ENCODE results near the gene RBPJ.

Gene RBPJ

GRCh38 chr4:26362745-26363439 lies 42.1 kb downstream of the RBPJ start:
- Histone ChIP-seq H3K9ac (ENCODE audit: low read length) (no peak overlapping the region), H3K4me1 (ENCODE audit: control insufficient read depth, insufficient read depth, low read length) (peaks cover 32% of the 10 kb centered on the region), H3K27me3 (replicated peaks; ENCODE audit: control insufficient read depth, insufficient read depth, low read length) (no peaks in the 10 kb centered on the region), H3K9me3 (ENCODE audit: control insufficient read depth, low read length) (no peaks in the 10 kb centered on the region), H3K36me3 (ENCODE audit: control insufficient read depth, insufficient read depth, low read length, severe bottlenecking) (no peaks in the 10 kb centered on the region), H3K4me3 (ENCODE audit: low read length) (no peak overlapping the region)
- peak; percentile 33 for DNase-seq (ENCODE audit: low read depth)

GRCh38 chr4:26365537-26366150 lies 44.8 kb downstream of the RBPJ start:
- H3K27me3 ChIP-seq (replicated peaks; ENCODE audit: control insufficient read depth, insufficient read depth, low read length), result no peaks in the 10 kb centered on the region
- H3K36me3 ChIP-seq (ENCODE audit: control insufficient read depth, insufficient read depth, low read length, severe bottlenecking), result no peaks in the 10 kb centered on the region
- H3K9ac ChIP-seq (ENCODE audit: low read length), result no peak overlapping the region
- H3K4me3 ChIP-seq (ENCODE audit: low read length), result no peak overlapping the region
- H3K4me1 ChIP-seq (ENCODE audit: control insufficient read depth, insufficient read depth, low read length), result peaks cover 59% of the 10 kb centered on the region
- no peaks in the 10 kb centered on the region for H3K9me3 ChIP-seq (ENCODE audit: control insufficient read depth, low read length)
- DNase-seq (ENCODE audit: low read depth), result no peak

DNA sequence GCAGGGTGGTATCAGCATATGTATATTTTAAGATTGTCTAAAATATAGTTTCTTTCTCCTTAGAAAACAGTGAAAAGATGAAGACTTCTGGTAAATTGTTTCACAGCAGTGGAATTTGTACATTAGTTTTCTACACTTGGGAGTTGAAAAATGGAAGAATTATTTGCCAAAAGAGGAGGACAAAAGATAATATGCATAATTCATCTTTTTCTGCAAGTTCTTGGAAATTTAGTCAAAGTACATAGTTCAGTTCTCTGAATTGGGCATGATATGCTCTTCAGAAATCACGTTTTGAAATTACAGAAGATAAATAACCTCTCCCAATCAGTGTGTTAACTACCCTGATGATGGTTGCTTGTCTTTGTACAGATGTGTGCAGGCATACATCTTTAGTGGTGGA lies 47.0 kb downstream of the RBPJ start:
- peaks cover 49% of the 10 kb centered on the region for H3K4me1 ChIP-seq (ENCODE audit: control insufficient read depth, insufficient read depth, low read length)
- no peak for DNase-seq (ENCODE audit: low read depth)
- H3K4me3 ChIP-seq (ENCODE audit: low read length), result peak overlapping the region; percentile 36
- no peaks in the 10 kb centered on the region for H3K36me3 ChIP-seq (ENCODE audit: control insufficient read depth, insufficient read depth, low read length, severe bottlenecking)
- H3K27me3 ChIP-seq (replicated peaks; ENCODE audit: control insufficient read depth, insufficient read depth, low read length), result no peaks in the 10 kb centered on the region
- no peaks in the 10 kb centered on the region for H3K9me3 ChIP-seq (ENCODE audit: control insufficient read depth, low read length)
- H3K9ac ChIP-seq (ENCODE audit: low read length), result peak overlapping the region; percentile 50

- Histone ChIP-seq H3K36me3 (ENCODE audit: control insufficient read depth, insufficient read depth, low read length, severe bottlenecking) (no peaks in the 10 kb centered on the region), H3K27me3 (replicated peaks; ENCODE audit: control insufficient read depth, insufficient read depth, low read length) (no peaks in the 10 kb centered on the region), H3K9me3 (ENCODE audit: control insufficient read depth, low read length) (no peaks in the 10 kb centered on the region), H3K4me1 (ENCODE audit: control insufficient read depth, insufficient read depth, low read length) (peaks cover 53% of the 10 kb centered on the region), H3K9ac (ENCODE audit: low read length) (peak overlapping the region; percentile 50), H3K4me3 (ENCODE audit: low read length) (peak overlapping the region; percentile 36)
- no peak for DNase-seq (ENCODE audit: low read depth)
Observed at GRCh38 chr4:26368685-26369084, 47.9 kb downstream of the RBPJ start.

DNA sequence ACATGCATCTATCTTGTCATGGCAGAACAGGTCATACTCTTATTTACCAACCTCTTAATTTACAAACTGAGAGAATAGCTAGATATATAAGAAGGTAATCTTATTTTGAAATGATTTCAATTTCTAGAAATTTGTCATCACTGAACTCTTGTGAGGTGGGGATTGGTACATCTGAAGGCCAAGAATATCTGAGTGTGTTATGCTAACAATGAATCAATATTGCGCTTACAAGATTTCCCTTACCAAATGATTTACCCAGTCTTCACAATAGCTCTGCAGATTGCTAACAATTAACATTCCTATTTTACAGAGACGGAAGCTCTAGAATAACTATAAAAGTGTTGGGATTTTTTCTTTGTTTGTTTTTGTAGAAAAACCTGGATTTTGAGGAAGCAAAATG lies 48.3 kb downstream of the RBPJ start:
- no peak for DNase-seq (ENCODE audit: low read depth)
- Histone ChIP-seq H3K27me3 (replicated peaks; ENCODE audit: control insufficient read depth, insufficient read depth, low read length) (no peaks in the 10 kb centered on the region), H3K4me1 (ENCODE audit: control insufficient read depth, insufficient read depth, low read length) (peaks cover 53% of the 10 kb centered on the region), H3K9ac (ENCODE audit: low read length) (peak overlapping the region; percentile 13), H3K36me3 (ENCODE audit: control insufficient read depth, insufficient read depth, low read length, severe bottlenecking) (no peaks in the 10 kb centered on the region), H3K9me3 (ENCODE audit: control insufficient read depth, low read length) (no peaks in the 10 kb centered on the region), H3K4me3 (ENCODE audit: low read length) (no peak overlapping the region)

- DNase-seq (ENCODE audit: low read depth), result no peak
- H3K4me3 ChIP-seq (ENCODE audit: low read length), result no peak overlapping the region
- no peaks in the 10 kb centered on the region for H3K36me3 ChIP-seq (ENCODE audit: control insufficient read depth, insufficient read depth, low read length, severe bottlenecking)
- peaks cover 53% of the 10 kb centered on the region for H3K4me1 ChIP-seq (ENCODE audit: control insufficient read depth, insufficient read depth, low read length)
- H3K9ac ChIP-seq (ENCODE audit: low read length), result peak overlapping the region; percentile 13
- H3K9me3 ChIP-seq (ENCODE audit: control insufficient read depth, low read length), result no peaks in the 10 kb centered on the region
- no peaks in the 10 kb centered on the region for H3K27me3 ChIP-seq (replicated peaks; ENCODE audit: control insufficient read depth, insufficient read depth, low read length)
Observed at GRCh38 chr4:26369581-26369980, 48.8 kb downstream of the RBPJ start.

- no peak for DNase-seq (ENCODE audit: low read depth)
Observed at GRCh38 chr4:26372076-26372475, 51.3 kb downstream of the RBPJ start.

DNA sequence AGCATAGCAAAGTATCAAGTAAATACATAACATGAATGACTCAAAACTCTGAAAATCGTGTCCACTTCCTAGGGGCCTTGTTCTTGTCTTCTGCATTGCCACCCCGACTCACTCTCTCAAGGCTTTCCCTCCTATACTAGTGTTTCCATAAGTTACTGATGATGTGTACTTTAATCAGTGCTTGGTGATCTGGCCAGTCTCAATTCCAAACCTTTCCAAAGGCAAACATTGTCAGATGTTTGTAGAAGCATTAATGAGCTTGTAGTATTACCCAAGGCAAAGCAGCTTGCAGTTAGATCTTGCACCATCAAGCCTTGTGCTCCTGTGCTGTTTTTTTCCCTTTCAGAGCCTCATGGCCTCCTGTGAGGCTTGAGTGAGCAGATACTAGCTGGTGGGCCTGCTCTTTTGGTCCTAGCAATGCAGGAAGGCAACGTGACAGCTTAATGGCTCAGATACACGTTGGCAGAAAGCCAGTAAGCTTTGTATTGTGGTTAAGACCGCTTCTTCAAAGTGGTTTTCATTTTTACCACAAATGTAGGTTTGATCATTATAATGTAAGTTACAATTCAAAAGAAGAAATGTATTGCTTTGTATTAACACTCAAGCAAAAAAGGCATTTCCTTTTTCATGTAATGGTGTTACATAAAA lies 51.8 kb downstream of the RBPJ start:
- Histone ChIP-seq H3K9ac (ENCODE audit: low read length) (no peak overlapping the region), H3K27me3 (replicated peaks; ENCODE audit: control insufficient read depth, insufficient read depth, low read length) (no peaks in the 10 kb centered on the region), H3K36me3 (ENCODE audit: control insufficient read depth, insufficient read depth, low read length, severe bottlenecking) (no peaks in the 10 kb centered on the region), H3K4me1 (ENCODE audit: control insufficient read depth, insufficient read depth, low read length) (peaks cover 48% of the 10 kb centered on the region), H3K9me3 (ENCODE audit: control insufficient read depth, low read length) (no peaks in the 10 kb centered on the region), H3K4me3 (ENCODE audit: low read length) (no peak overlapping the region)
- DNase-seq (ENCODE audit: low read depth), result peak; percentile 73

More at GRCh38 chr4:26372076-26372475, 51.3 kb downstream of the RBPJ start:
- Histone ChIP-seq H3K4me3 (ENCODE audit: low read length) (no peak overlapping the region), H3K9ac (ENCODE audit: low read length) (no peak overlapping the region), H3K9me3 (ENCODE audit: control insufficient read depth, low read length) (no peaks in the 10 kb centered on the region), H3K27me3 (replicated peaks; ENCODE audit: control insufficient read depth, insufficient read depth, low read length) (no peaks in the 10 kb centered on the region), H3K4me1 (ENCODE audit: control insufficient read depth, insufficient read depth, low read length) (peaks cover 52% of the 10 kb centered on the region), H3K36me3 (ENCODE audit: control insufficient read depth, insufficient read depth, low read length, severe bottlenecking) (no peaks in the 10 kb centered on the region)

DNA sequence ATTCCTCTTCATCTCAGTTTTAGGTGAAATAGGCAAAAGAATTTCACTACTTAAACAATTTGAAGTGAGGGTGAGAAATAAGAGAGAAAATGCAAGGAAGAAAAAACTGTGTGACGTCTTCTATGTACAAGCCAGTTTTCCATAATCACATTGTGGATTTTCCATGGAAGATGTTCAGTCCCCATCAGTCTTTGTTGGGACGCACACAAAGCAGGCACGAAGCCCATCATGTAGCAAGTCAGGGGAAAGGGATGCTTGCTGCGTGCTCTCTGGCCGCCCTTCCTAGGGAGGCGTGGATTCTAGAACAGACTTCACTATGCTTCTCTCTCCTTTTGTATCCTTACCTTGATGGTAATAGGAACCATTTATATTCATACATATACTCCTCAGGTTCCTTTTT lies 54.7 kb downstream of the RBPJ start:
- H3K9me3 ChIP-seq (ENCODE audit: control insufficient read depth, low read length), result no peaks in the 10 kb centered on the region
- peaks cover 6% of the 10 kb centered on the region for H3K36me3 ChIP-seq (ENCODE audit: control insufficient read depth, insufficient read depth, low read length, severe bottlenecking)
- peaks cover 28% of the 10 kb centered on the region for H3K4me1 ChIP-seq (ENCODE audit: control insufficient read depth, insufficient read depth, low read length)
- no peak overlapping the region for H3K9ac ChIP-seq (ENCODE audit: low read length)
- H3K4me3 ChIP-seq (ENCODE audit: low read length), result no peak overlapping the region
- DNase-seq (ENCODE audit: low read depth), result no peak
- no peaks in the 10 kb centered on the region for H3K27me3 ChIP-seq (replicated peaks; ENCODE audit: control insufficient read depth, insufficient read depth, low read length)

- Histone ChIP-seq H3K9ac (ENCODE audit: low read length) (no peak overlapping the region), H3K4me3 (ENCODE audit: low read length) (no peak overlapping the region), H3K4me1 (ENCODE audit: control insufficient read depth, insufficient read depth, low read length) (peaks cover 30% of the 10 kb centered on the region), H3K36me3 (ENCODE audit: control insufficient read depth, insufficient read depth, low read length, severe bottlenecking) (peaks cover 6% of the 10 kb centered on the region), H3K27me3 (replicated peaks; ENCODE audit: control insufficient read depth, insufficient read depth, low read length) (no peaks in the 10 kb centered on the region), H3K9me3 (ENCODE audit: control insufficient read depth, low read length) (no peaks in the 10 kb centered on the region)
- DNase-seq (ENCODE audit: low read depth), result no peak
Observed at GRCh38 chr4:26377328-26378311, 56.8 kb downstream of the RBPJ start.

DNA sequence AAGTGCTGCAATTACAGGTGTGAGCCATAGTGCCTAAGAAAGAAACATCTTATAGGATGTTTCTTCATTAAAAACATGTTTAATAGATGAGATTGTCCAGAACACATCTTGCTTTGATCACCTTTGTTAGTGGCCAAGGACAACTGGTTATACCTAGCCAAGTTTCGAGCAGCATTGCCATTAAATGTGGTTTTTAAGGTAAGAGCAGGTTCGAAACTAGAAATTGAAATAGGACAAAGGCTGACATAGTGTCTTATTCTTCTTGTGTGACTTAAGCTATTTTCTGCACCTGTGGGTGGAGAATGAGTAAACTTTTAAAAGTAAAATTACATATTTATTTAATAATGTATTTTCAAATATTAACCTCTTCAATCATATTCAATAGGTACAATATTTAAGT lies 59.0 kb downstream of the RBPJ start:
- DNase-seq (ENCODE audit: low read depth), result no peak
- H3K36me3 ChIP-seq (ENCODE audit: control insufficient read depth, insufficient read depth, low read length, severe bottlenecking), result peaks cover 6% of the 10 kb centered on the region
- no peak overlapping the region for H3K4me3 ChIP-seq (ENCODE audit: low read length)
- no peaks in the 10 kb centered on the region for H3K9me3 ChIP-seq (ENCODE audit: control insufficient read depth, low read length)
- H3K4me1 ChIP-seq (ENCODE audit: control insufficient read depth, insufficient read depth, low read length), result peaks cover 21% of the 10 kb centered on the region
- no peaks in the 10 kb centered on the region for H3K27me3 ChIP-seq (replicated peaks; ENCODE audit: control insufficient read depth, insufficient read depth, low read length)
- H3K9ac ChIP-seq (ENCODE audit: low read length), result no peak overlapping the region

Measured in adipocyte (in vitro differentiated cells).